PC-3 (cell line): Measurements from ENCODE around the gene ACTN4.

ENCODE experiments used
- CTCF ChIP-seq: fragments of 300-600 bp; sonication (generic); conservative IDR thresholded peaks from 2 replicates; pipeline ENCODE4 v1.5.1; 2017; ENCODE audit warnings: antibody characterized with exemption, low read depth, mild to moderate bottlenecking, low read length
- EZH2 ChIP-seq: fragments of 300-600 bp; sonication (generic); IDR thresholded peaks from one replicate; pipeline ENCODE4 v1.6.1; 2017; ENCODE audit warnings: antibody characterized with exemption, mild to moderate bottlenecking, low read length; ENCODE audit not compliant: unreplicated experiment
- EZH2phosphoT487 ChIP-seq: fragments of 300-600 bp; sonication (generic); IDR thresholded peaks from 2 replicates; pipeline ENCODE4 v1.6.1; 2018; ENCODE audit warnings: mild to moderate bottlenecking, antibody characterized with exemption, low read length, borderline replicate concordance

GRCh38 chr19:38655148-38655824, 7.8 kb downstream of the ACTN4 start:
- TF ChIP-seq CTCF (no peak), EZH2 (no peak), EZH2phosphoT487 (no peak)
